Endothelial cell of umbilical vein (primary cell): ENCODE measurements around the gene CENPP. TPM values are rescaled to one million over a fixed set of nuclear protein-coding genes. Genes with fewer than 3 reads are reported as not detected.

Source experiments
- BruUV-seq: library from RNA; stranded (reverse); fragments of 400-500 nt; replicated peaks from 2 replicates; lab custom pipeline; 2021; lab: Mats Ljungman, UMichigan
- CTCF ChIA-PET: fragments of 300-600, 350-600 bp; sonication (Branson Sonifier 250); formaldehyde crosslinking; loops from one replicate; lab custom pipeline; 2021; ENCODE audit warnings: antibody characterized with exemption, inconsistent platforms; lab: Charles Lee
- POLR2A ChIA-PET: fragments of 300-600, 350-600 bp; sonication (Branson Sonifier 250); formaldehyde crosslinking; loops from one replicate; lab custom pipeline; 2021; ENCODE audit warnings: antibody characterized with exemption, inconsistent platforms; lab: Charles Lee
- DNase-seq: peaks from one replicate; pipeline ENCODE4 v3.0.0-alpha.2; 2011; ENCODE audit warnings: low read depth, low spot score
- FAIRE-seq: peaks from 2 replicates; lab custom pipeline; 2011; peaks lifted over from hg19 to GRCh38; lab: Jason Lieb, UNC
- H2AFZ ChIP-seq: 2 replicates; pipeline ENCODE4 v1.6.0; 2012; ENCODE audit warnings: low read depth, low read length, control low read depth, inconsistent platforms
- H3K27ac ChIP-seq: 2 replicates; pipeline ENCODE4 v1.5.1; 2011; ENCODE audit warnings: low read depth, mild to moderate bottlenecking, control low read depth, low read length, moderate library complexity; ENCODE audit not compliant: insufficient read depth
- H3K27me3 ChIP-seq, 2 experiments: 2 replicates each; pipeline versions ENCODE4 v1.6.0 to v1.6.1; 2011; ENCODE audit warnings: low read length in 2 of 2, mixed read lengths in 1 of 2; ENCODE audit not compliant: control insufficient read depth in 2 of 2, insufficient read depth in 2 of 2
- H3K36me3 ChIP-seq, 2 experiments: 2 replicates in 1 of 2; 3 replicates in 1 of 2; pipeline ENCODE4 v1.5.1; 2011; ENCODE audit warnings: low read length in 2 of 2, mild to moderate bottlenecking in 1 of 2, moderate library complexity in 1 of 2; ENCODE audit not compliant: control insufficient read depth in 2 of 2, insufficient read depth in 2 of 2; ENCODE audit errors: extremely low read depth in 1 of 2
- H3K4me1 ChIP-seq: 3 replicates; pipeline ENCODE4 v1.5.1; 2011; ENCODE audit warnings: mild to moderate bottlenecking, low read length; ENCODE audit not compliant: control insufficient read depth, insufficient read depth; ENCODE audit errors: extremely low read depth
- H3K4me2 ChIP-seq: 2 replicates; pipeline ENCODE4 v1.6.1; 2011; ENCODE audit warnings: low read length, control low read depth, mixed read lengths; ENCODE audit not compliant: insufficient read depth
- H3K4me3 ChIP-seq, 3 experiments: fragments of 200-600 bp in 1 of 3; sonication (generic), shearing (Covaris generic) in 1 of 3; replicated peaks in 1 of 3; 2 replicates each; pipeline ENCODE4 v1.5.1; 2011 to 2016; ENCODE audit warnings: control low read depth in 3 of 3, low read length in 3 of 3, mild to moderate bottlenecking in 2 of 3, inconsistent platforms in 1 of 3, low read depth in 1 of 3, moderate library complexity in 1 of 3; ENCODE audit not compliant: insufficient read depth in 1 of 3
- H3K79me2 ChIP-seq: 2 replicates; pipeline ENCODE4 v1.6.0; 2012; ENCODE audit warnings: low read length, inconsistent platforms; ENCODE audit not compliant: control insufficient read depth, insufficient read depth
- H3K9ac ChIP-seq: replicated peaks from 2 replicates; pipeline ENCODE3; 2011; ENCODE audit warnings: low read length, control low read depth; ENCODE audit not compliant: insufficient read depth; ENCODE audit errors: extremely low read depth
- H3K9me1 ChIP-seq: replicated peaks from 3 replicates; pipeline ENCODE4 v1.6.0; 2011; ENCODE audit warnings: mild to moderate bottlenecking, low read length; ENCODE audit not compliant: control insufficient read depth, insufficient read depth; ENCODE audit errors: extremely low read depth
- H3K9me3 ChIP-seq: replicated peaks from 2 replicates; pipeline ENCODE4 v1.5.1; 2012; ENCODE audit warnings: low read length, inconsistent platforms; ENCODE audit not compliant: control insufficient read depth, insufficient read depth
- H4K20me1 ChIP-seq: replicated peaks from 2 replicates; pipeline ENCODE3; 2011; ENCODE audit warnings: mild to moderate bottlenecking, low read length; ENCODE audit not compliant: control insufficient read depth, insufficient read depth; ENCODE audit errors: extremely low read depth
- CTCF ChIP-seq, 2 donors: IDR thresholded peaks; 1 replicate in 1 of 2; 2 replicates in 1 of 2; pipeline ENCODE4 v1.5.1; 2011; ENCODE audit warnings: low read length in 2 of 2, mild to moderate bottlenecking in 2 of 2, moderate library complexity in 2 of 2, control low read depth in 1 of 2, inconsistent platforms in 1 of 2, low read depth in 1 of 2; ENCODE audit not compliant: insufficient read depth in 1 of 2; ENCODE audit errors: extremely low read depth in 1 of 2
- EZH2 ChIP-seq: IDR thresholded peaks from 2 replicates; pipeline ENCODE4 v1.6.1; 2012; ENCODE audit warnings: borderline replicate concordance, low read depth, mild to moderate bottlenecking, moderate library complexity, low read length, inconsistent platforms; ENCODE audit not compliant: severe bottlenecking
- FOS ChIP-seq: IDR thresholded peaks from 2 replicates; pipeline ENCODE4 v1.6.1; 2011; ENCODE audit warnings: mild to moderate bottlenecking, low read length, moderate library complexity, borderline replicate concordance; ENCODE audit not compliant: insufficient read depth
- GATA2 ChIP-seq: IDR thresholded peaks from 2 replicates; pipeline ENCODE4 v1.7.0; 2011; ENCODE audit warnings: low read depth, mild to moderate bottlenecking, moderate library complexity, mixed read lengths, low read length; ENCODE audit not compliant: insufficient read length, insufficient read depth
- JUN ChIP-seq: IDR thresholded peaks from 2 replicates; pipeline ENCODE4 v1.6.1; 2011; ENCODE audit warnings: borderline replicate concordance, low read depth; ENCODE audit not compliant: insufficient read length, insufficient read depth
- MAX ChIP-seq: IDR thresholded peaks from 2 replicates; pipeline ENCODE4 v1.6.1; 2011; ENCODE audit not compliant: insufficient read depth, insufficient read length
- MYC ChIP-seq: IDR thresholded peaks from one replicate; pipeline ENCODE4 v1.6.1; 2011; ENCODE audit warnings: mild to moderate bottlenecking, low read depth, low read length
- POLR2A ChIP-seq: IDR thresholded peaks from 2 replicates; pipeline ENCODE4 v1.6.1; 2012; ENCODE audit warnings: low read depth, mild to moderate bottlenecking, control low read depth, low read length
- POLR2AphosphoS5 ChIP-seq: IDR thresholded peaks from 2 replicates; pipeline ENCODE4 v1.6.1; 2012; ENCODE audit warnings: low read depth, mild to moderate bottlenecking, control low read depth, low read length, moderate library complexity; ENCODE audit not compliant: insufficient read depth
- dilution Hi-C: fragments of 300-500 bp; cut with MboI; formaldehyde crosslinking; loops from one replicate; pipeline ENCODE4 v1.15.0; 2019; ENCODE audit warnings: low sequenced_read_pairs; ENCODE audit not compliant: extremely low pct_ligation_motif_present
- intact Hi-C: fragments of 100-400 bp; cut with micrococcal nuclease; formaldehyde crosslinking; loops from one replicate; pipeline ENCODE4 v1.10.0; 2022
- polyA plus RNA-seq, 4 experiments: library from polyadenylated mRNA; depleted of rRNA in 3 of 4; stranded (reverse) in 3 of 4; unstranded in 1 of 4; fragments of >200 nt; gene quantifications; 2 replicates each; pipeline versions ENCODE4 v1.2.1 to v1.2.3, GENCODE V29; 2011 to 2012; ENCODE audit warnings: missing spikeins in 1 of 4
- total RNA-seq: library from RNA; stranded (reverse); gene quantifications from 2 replicates; pipeline ENCODE4 v1.2.3, GENCODE V29; 2021

The CENPP gene
- total and polyA plus RNA-seq, 2 donors (not counting 3 experiments of a cell fraction or from before 2014, with no cell fraction given), result 1.2 to 12.0 TPM

- no peaks in the 10 kb centered on the region for H4K20me1 ChIP-seq
- no peak for FAIRE-seq
- no peak overlapping the region for H3K27ac ChIP-seq
- no peak for DNase-seq
- H2AFZ ChIP-seq, result no peak overlapping the region
- no peaks in the 10 kb centered on the region for H3K36me3 ChIP-seq
- BruUV-seq, result no TSS peak
- no peaks in the 10 kb centered on the region for H3K27me3 ChIP-seq
- H3K4me3 ChIP-seq, result no peak overlapping the region
- no peaks in the 10 kb centered on the region for H3K9me1 ChIP-seq
- CTCF ChIA-PET, result no interaction called here
- H3K4me1 ChIP-seq, result no peaks in the 10 kb centered on the region
- POLR2A ChIA-PET, result no interaction called here
- dilution Hi-C loops, result no loop called here
- intact Hi-C loops, result no loop called here
- no peak overlapping the region for H3K4me2 ChIP-seq
- no peak for TF ChIP-seq GATA2
- no peak for TF ChIP-seq CTCF (IDR thresholded peaks at IDR 0.05; ENCODE audit: extremely low read depth in 1 of 2, insufficient read depth in 1 of 2, low read depth in 1 of 2, low read length in 2 of 2)
- no peak for TF ChIP-seq FOS
- TF ChIP-seq EZH2, result no peak
- TF ChIP-seq POLR2AphosphoS5, result no peak
- TF ChIP-seq JUN, result no peak
- TF ChIP-seq MAX, result no peak
- TF ChIP-seq MYC, result no peak
- TF ChIP-seq POLR2A, result no peak
- no peaks in the 10 kb centered on the region for H3K79me2 ChIP-seq
- no peak overlapping the region for H3K9ac ChIP-seq
- no peaks in the 10 kb centered on the region for H3K9me3 ChIP-seq
These were observed 205.1 kb downstream of the CENPP start for GRCh38 chr9:92530893-92531292.
